H9 (cell line): ENCODE measurements around the gene SMIM41. TPM values are rescaled to one million over a fixed set of nuclear protein-coding genes. Genes with fewer than 3 reads are reported as not detected.
A peak's percentile ranks its signal among the peaks of the same experiment; 100 is the strongest.

Experiments used
- DNase-seq: peaks from one replicate; pipeline ENCODE4 v3.0.0-alpha.2; 2017
- H2AFZ ChIP-seq: one replicate; pipeline ENCODE4 v1.6.1; 2013; ENCODE audit warnings: mild to moderate bottlenecking, low read length, control low read depth, moderate library complexity
- H2AK5ac ChIP-seq: 2 replicates; pipeline ENCODE4 v1.6.1; 2013; ENCODE audit warnings: low read length, control low read depth, mixed read lengths; ENCODE audit not compliant: insufficient read length
- H2BK120ac ChIP-seq: one replicate; pipeline ENCODE4 v1.6.1; 2013; ENCODE audit warnings: low read depth, mild to moderate bottlenecking, low read length, control low read depth, inconsistent platforms; ENCODE audit not compliant: poor library complexity, severe bottlenecking
- H2BK12ac ChIP-seq: 2 replicates; pipeline ENCODE4 v1.6.1; 2013; ENCODE audit warnings: low read length, control low read depth, mixed read lengths, low read depth; ENCODE audit not compliant: insufficient read length
- H2BK15ac ChIP-seq: 2 replicates; pipeline ENCODE4 v1.6.1; 2013; ENCODE audit warnings: low read depth, low read length, control low read depth
- H2BK20ac ChIP-seq: one replicate; pipeline ENCODE4 v1.6.1; 2013; ENCODE audit warnings: low read depth, mild to moderate bottlenecking, low read length, control low read depth, inconsistent platforms; ENCODE audit not compliant: poor library complexity, severe bottlenecking
- H2BK5ac ChIP-seq: 2 replicates; pipeline ENCODE4 v1.6.1; 2013; ENCODE audit warnings: low read length, control low read depth, mixed read lengths; ENCODE audit not compliant: insufficient read length
- H3K14ac ChIP-seq: 2 replicates; pipeline ENCODE4 v1.6.1; 2013; ENCODE audit warnings: low read length, control low read depth; ENCODE audit not compliant: insufficient read depth
- H3K18ac ChIP-seq: 2 replicates; pipeline ENCODE4 v1.6.1; 2013; ENCODE audit warnings: low read depth, mild to moderate bottlenecking, mixed read lengths, low read length, control low read depth; ENCODE audit not compliant: insufficient read length
- H3K23ac ChIP-seq: 2 replicates; pipeline ENCODE4 v1.6.1; 2013; ENCODE audit warnings: low read length, control low read depth, mixed read lengths, low read depth; ENCODE audit not compliant: insufficient read length
- H3K23me2 ChIP-seq: 2 replicates; pipeline ENCODE4 v1.6.1; 2013; ENCODE audit warnings: low read depth, mild to moderate bottlenecking, mixed read lengths, low read length, control low read depth; ENCODE audit not compliant: insufficient read length, poor library complexity, severe bottlenecking
- H3K27ac ChIP-seq: 2 replicates; pipeline ENCODE4 v1.5.1; 2013; ENCODE audit warnings: low read length, control low read depth, mixed read lengths, low read depth; ENCODE audit not compliant: insufficient read length
- H3K27me3 ChIP-seq: 2 replicates; pipeline ENCODE4 v1.6.1; 2013; ENCODE audit warnings: low read length, control low read depth, inconsistent platforms; ENCODE audit not compliant: insufficient read depth
- H3K4ac ChIP-seq: 2 replicates; pipeline ENCODE4 v1.6.1; 2013; ENCODE audit warnings: low read depth, mild to moderate bottlenecking, control low read depth, inconsistent platforms, low read length, moderate library complexity
- H3K4me1 ChIP-seq: 2 replicates; pipeline ENCODE4 v1.6.1; 2013; ENCODE audit warnings: low read length, control low read depth, inconsistent platforms; ENCODE audit not compliant: insufficient read depth
- H3K4me2 ChIP-seq: 2 replicates; pipeline ENCODE4 v1.6.1; 2013; ENCODE audit warnings: low read length, control low read depth, mixed read lengths; ENCODE audit not compliant: insufficient read length, insufficient read depth
- H3K56ac ChIP-seq: 2 replicates; pipeline ENCODE4 v1.6.1; 2013; ENCODE audit warnings: low read depth, mild to moderate bottlenecking, mixed read lengths, low read length, control low read depth; ENCODE audit not compliant: insufficient read length
- H3K79me1 ChIP-seq: 2 replicates; pipeline ENCODE4 v1.6.1; 2013; ENCODE audit warnings: low read depth, mild to moderate bottlenecking, moderate library complexity, low read length, control low read depth, inconsistent platforms; ENCODE audit not compliant: insufficient read depth, poor library complexity, severe bottlenecking
- H3K79me2 ChIP-seq: 2 replicates; pipeline ENCODE4 v1.6.1; 2013; ENCODE audit warnings: low read length, control low read depth, inconsistent platforms; ENCODE audit not compliant: insufficient read depth
- H3K9ac ChIP-seq: 2 replicates; pipeline ENCODE4 v1.6.1; 2013; ENCODE audit warnings: low read length, control low read depth, mixed read lengths; ENCODE audit not compliant: insufficient read length; ENCODE audit errors: extremely low read depth
- H3K9me3 ChIP-seq: one replicate; pipeline ENCODE4 v1.6.1; 2013; ENCODE audit warnings: low read depth, low read length, inconsistent platforms; ENCODE audit not compliant: control insufficient read depth
- H3T11ph ChIP-seq: one replicate; pipeline ENCODE4 v1.6.1; 2013; ENCODE audit warnings: mild to moderate bottlenecking, low read length, control low read depth, inconsistent platforms
- H4K20me1 ChIP-seq: one replicate; pipeline ENCODE4 v1.6.1; 2013; ENCODE audit not compliant: control insufficient read depth, insufficient read length, insufficient read depth
- H4K5ac ChIP-seq: 2 replicates; pipeline ENCODE4 v1.6.1; 2013; ENCODE audit warnings: low read depth, mild to moderate bottlenecking, mixed read lengths, low read length, control low read depth; ENCODE audit not compliant: insufficient read length
- H4K8ac ChIP-seq: replicated peaks from 2 replicates; pipeline ENCODE4 v1.6.1; 2013; ENCODE audit warnings: low read length, control low read depth, mixed read lengths, low read depth; ENCODE audit not compliant: insufficient read length
- H4K91ac ChIP-seq: 2 replicates; pipeline ENCODE4 v1.6.1; 2013; ENCODE audit warnings: low read depth, mild to moderate bottlenecking, moderate library complexity, mixed read lengths, low read length, control low read depth; ENCODE audit not compliant: insufficient read length
- H3K27ac Mint-ChIP-seq, 3 experiments: 2 replicates in 2 of 3; 3 replicates in 1 of 3; pipeline ENCODE4 v1.8.0; 2020 to 2021; ENCODE audit warnings: mixed read lengths in 3 of 3, mild to moderate bottlenecking in 1 of 3, moderate library complexity in 1 of 3
- H3K27me3 Mint-ChIP-seq: 2 replicates; pipeline ENCODE4 v1.8.0; 2021; ENCODE audit warnings: low read depth, mild to moderate bottlenecking, moderate library complexity, mixed read lengths
- H3K36me3 Mint-ChIP-seq, 3 experiments: 2 replicates in 2 of 3; 3 replicates in 1 of 3; pipeline ENCODE4 v1.8.0; 2020 to 2021; ENCODE audit warnings: low read depth in 3 of 3, mixed read lengths in 3 of 3; ENCODE audit not compliant: insufficient read depth in 1 of 3
- H3K4me1 Mint-ChIP-seq, 2 experiments: 2 replicates each; pipeline ENCODE4 v1.8.0; 2020; ENCODE audit warnings: mixed read lengths in 2 of 2
- H3K4me3 Mint-ChIP-seq, 2 experiments: 2 replicates in 1 of 2; 3 replicates in 1 of 2; pipeline ENCODE4 v1.8.0; 2020 to 2021; ENCODE audit warnings: mild to moderate bottlenecking in 2 of 2, mixed read lengths in 2 of 2, moderate library complexity in 1 of 2
- H3K9me3 Mint-ChIP-seq, 2 experiments: 2 replicates in 1 of 2; 3 replicates in 1 of 2; pipeline ENCODE4 v1.8.0; 2020; ENCODE audit warnings: mild to moderate bottlenecking in 2 of 2, mixed read lengths in 2 of 2, moderate library complexity in 1 of 2
- WGBS: extraction: QIAGEN DNeasy Blood & Tissue Kit; methylation state at CpG from one replicate; pipeline ENCODE4 v1.1.7; 2013; ENCODE audit warnings: missing lambda C conversion rate, low lambda C conversion rate, mixed read lengths; ENCODE audit not compliant: insufficient read length; ENCODE audit errors: extremely low coverage; 5-methylcytosine and 5-hydroxymethylcytosine counted together
- total RNA-seq: library from RNA; stranded (reverse); gene quantifications from 2 replicates; pipeline ENCODE4 v1.2.1, GENCODE V29; 2021
- TF ChIP-seq, protein P1 (sequence below): fragments of 200-600 bp; sonication (generic); conservative IDR thresholded peaks from 3 replicates; pipeline ENCODE4 v1.8.0; 2021; ENCODE audit warnings: antibody characterized with exemption, mild to moderate bottlenecking

The SMIM41 gene
- total RNA-seq, 1 experiment from 2014 or later, result not detected

DNA sequence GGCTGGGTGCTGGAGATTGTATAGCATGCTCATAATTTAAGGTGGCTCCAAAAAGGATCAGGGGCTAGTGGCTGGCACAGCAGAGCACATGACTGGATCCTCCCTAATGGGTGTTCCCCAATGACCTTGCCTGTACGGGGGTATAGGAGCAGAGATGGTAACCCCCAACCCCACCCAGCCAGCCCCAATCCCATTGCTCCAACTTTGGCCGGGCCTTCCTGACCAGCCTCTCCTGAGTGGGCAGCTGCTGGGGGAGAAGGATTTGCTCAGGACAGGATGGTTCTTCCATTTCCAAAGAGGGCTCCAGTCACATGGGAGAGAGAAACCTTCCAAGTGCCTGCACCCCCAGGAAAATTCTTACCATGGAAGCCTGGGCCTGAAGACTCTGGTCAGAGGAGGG is 43.6 kb upstream of the SMIM41 start:
- no peaks in the 10 kb centered on the region for H3K9me3 ChIP-seq
- peaks cover 2% of the 10 kb centered on the region; the same call in 1 of the 2 replicates for H3K27me3 ChIP-seq
- no peak overlapping the region for H2BK20ac ChIP-seq
- TF ChIP-seq, protein P1, sequence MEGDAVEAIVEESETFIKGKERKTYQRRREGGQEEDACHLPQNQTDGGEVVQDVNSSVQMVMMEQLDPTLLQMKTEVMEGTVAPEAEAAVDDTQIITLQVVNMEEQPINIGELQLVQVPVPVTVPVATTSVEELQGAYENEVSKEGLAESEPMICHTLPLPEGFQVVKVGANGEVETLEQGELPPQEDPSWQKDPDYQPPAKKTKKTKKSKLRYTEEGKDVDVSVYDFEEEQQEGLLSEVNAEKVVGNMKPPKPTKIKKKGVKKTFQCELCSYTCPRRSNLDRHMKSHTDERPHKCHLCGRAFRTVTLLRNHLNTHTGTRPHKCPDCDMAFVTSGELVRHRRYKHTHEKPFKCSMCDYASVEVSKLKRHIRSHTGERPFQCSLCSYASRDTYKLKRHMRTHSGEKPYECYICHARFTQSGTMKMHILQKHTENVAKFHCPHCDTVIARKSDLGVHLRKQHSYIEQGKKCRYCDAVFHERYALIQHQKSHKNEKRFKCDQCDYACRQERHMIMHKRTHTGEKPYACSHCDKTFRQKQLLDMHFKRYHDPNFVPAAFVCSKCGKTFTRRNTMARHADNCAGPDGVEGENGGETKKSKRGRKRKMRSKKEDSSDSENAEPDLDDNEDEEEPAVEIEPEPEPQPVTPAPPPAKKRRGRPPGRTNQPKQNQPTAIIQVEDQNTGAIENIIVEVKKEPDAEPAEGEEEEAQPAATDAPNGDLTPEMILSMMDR, result no peak
- no peak for DNase-seq
- no peak overlapping the region for H2BK120ac ChIP-seq
- WGBS, result no CpG with 5 or more reads among the region's 2 CpGs
- H2BK15ac ChIP-seq, result no peak overlapping the region
- Mint-ChIP-seq H3K36me3 (peaks cover 0 to 2% (median 0%) of the 10 kb centered on the region in 3 experiments; a peak in 1 of 7 replicates), H3K9me3 (no peaks in the 10 kb centered on the region), H3K4me3 (peak overlapping the region; percentile 40 to 74; a peak in 4 of 5 replicates), H3K27ac (no peak overlapping the region), H3K27me3 (peaks cover 40% of the 10 kb centered on the region), H3K4me1 (peaks cover 25 to 33% of the 10 kb centered on the region in 2 experiments)
- no peak overlapping the region for H2BK5ac ChIP-seq
- no peak overlapping the region for H3K9ac ChIP-seq
- peaks cover 2% of the 10 kb centered on the region; the same call in 1 of the 2 replicates for H3K4me1 ChIP-seq
- no peak overlapping the region for H3K23ac ChIP-seq
- H4K91ac ChIP-seq, result no peak overlapping the region
- H2AK5ac ChIP-seq, result no peak overlapping the region
- peaks cover 2% of the 10 kb centered on the region; the same call in 1 of the 2 replicates for H3K79me2 ChIP-seq
- H3K18ac ChIP-seq, result no peak overlapping the region
- no peak overlapping the region for H3K27ac ChIP-seq
- H2BK12ac ChIP-seq, result no peak overlapping the region
- peaks cover 2% of the 10 kb centered on the region for H4K20me1 ChIP-seq
- no peak overlapping the region for H3K56ac ChIP-seq
- H4K8ac ChIP-seq, result no peak overlapping the region
- H3K4me2 ChIP-seq, result no peak overlapping the region
- H3K23me2 ChIP-seq, result peaks cover 10% of the 10 kb centered on the region
- no peaks in the 10 kb centered on the region for H3K79me1 ChIP-seq
- no peak overlapping the region for H2AFZ ChIP-seq
- no peak overlapping the region for H3K4ac ChIP-seq
- no peak overlapping the region for H4K5ac ChIP-seq
- H3K14ac ChIP-seq, result no peak overlapping the region
- no peak overlapping the region for H3T11ph ChIP-seq
